ENCODE results near the gene DNAJC7. TPM values are rescaled to one million over a fixed set of nuclear protein-coding genes. Genes with fewer than 3 reads are reported as not detected.
A peak's percentile ranks its signal among the peaks of the same experiment; 100 is the strongest.

Gene DNAJC7
- polyA plus RNA-seq, 4 donors = 97.1 to 168 (median 148) TPM

DNA sequence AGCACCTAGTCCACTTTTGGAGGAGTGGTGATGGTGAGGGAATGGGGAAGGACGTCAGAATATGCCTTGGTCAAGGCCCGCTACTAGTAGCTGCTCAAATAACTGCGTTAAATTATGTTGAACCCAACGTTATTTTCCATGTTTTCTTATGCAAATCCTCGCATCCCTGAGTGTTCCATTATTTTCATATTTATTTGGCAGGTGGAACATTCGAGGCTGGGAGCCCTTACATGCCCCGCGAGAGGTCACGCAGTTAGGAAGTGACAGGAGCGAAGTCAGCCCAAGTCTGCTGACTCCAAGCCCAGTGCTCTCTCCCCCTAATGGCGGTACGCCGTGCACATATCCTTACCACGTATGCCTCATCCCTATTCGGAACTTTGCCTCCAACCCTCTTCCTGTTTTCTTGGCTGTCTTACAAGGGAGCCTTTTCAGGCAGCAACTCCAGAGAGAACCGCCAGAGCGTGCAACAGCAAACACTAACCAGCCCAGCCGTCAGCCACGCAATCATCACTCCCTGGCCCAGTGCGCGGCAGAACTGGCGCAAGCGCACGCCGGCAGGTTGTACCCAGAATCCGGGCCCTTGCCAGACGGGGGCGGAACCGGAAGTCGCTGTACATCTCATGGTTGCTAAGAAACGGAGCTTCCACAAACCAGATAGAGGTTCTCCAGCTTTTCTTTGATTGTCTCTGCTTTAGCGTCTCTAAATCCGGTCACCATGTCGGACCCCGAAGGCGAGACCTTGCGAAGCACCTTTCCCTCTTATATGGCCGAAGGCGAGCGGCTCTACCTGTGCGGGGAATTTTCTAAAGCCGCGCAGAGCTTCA is 87.0 kb downstream of the DNAJC7 start, which contains the start of gene ODAD4:
ODAD4 (plus strand) TSS at position 609 of the 824 bp plus-strand sequence; CDS start at position 716, 107 bp downstream.
- DNase-seq (ENCODE audit: low read depth in 4 of 4, low spot score in 3 of 4) = peak; percentile 85 to 90 (median 89)

GRCh38 chr17:41928693-41929251 is 88.5 kb downstream of the DNAJC7 start:
- DNase-seq (ENCODE audit: low read depth in 4 of 4, low spot score in 3 of 4) = no peak

Other genes with a start within 250 kb of the DNAJC7 start
- gene JUP, start 230.7 kb downstream of the DNAJC7 start, polyA plus RNA-seq (ENCODE audit: insufficient read length in 4 of 4) = 100 to 1,000 TPM in 3 of 4 donors, 10 to 100 TPM in 1; 74.9 to 239 (median 187) TPM
- 10 to 100 TPM; 33.9 to 49.4 (median 39.8) TPM for gene P3H4, start 205.5 kb downstream of the DNAJC7 start, polyA plus RNA-seq (ENCODE audit: insufficient read length in 4 of 4)
- gene FKBP10, start 204.4 kb downstream of the DNAJC7 start, polyA plus RNA-seq (ENCODE audit: insufficient read length in 4 of 4) = 100 to 1,000 TPM; 141 to 260 (median 161) TPM
- gene NT5C3B, start 181.2 kb downstream of the DNAJC7 start, polyA plus RNA-seq (ENCODE audit: insufficient read length in 4 of 4) = 100 to 1,000 TPM in 1 of 4 donors, 10 to 100 TPM in 3; 72.3 to 118 (median 91.4) TPM
- gene KLHL10, start 179.6 kb downstream of the DNAJC7 start, polyA plus RNA-seq (ENCODE audit: insufficient read length in 4 of 4) = under 1 TPM; 0.16 to 0.34 (median 0.26) TPM
- gene KLHL11, start 152.0 kb downstream of the DNAJC7 start, polyA plus RNA-seq (ENCODE audit: insufficient read length in 4 of 4) = 10 to 100 TPM in 1 of 4 donors, 1 to 10 TPM in 3; 6.7 to 10.9 (median 9.3) TPM
- gene ACLY, start 98.5 kb downstream of the DNAJC7 start, polyA plus RNA-seq (ENCODE audit: insufficient read length in 4 of 4) = 10 to 100 TPM; 79.7 to 90.8 (median 86.2) TPM
- gene ODAD4, start 86.8 kb downstream of the DNAJC7 start, polyA plus RNA-seq (ENCODE audit: insufficient read length in 4 of 4) = 1 to 10 TPM; 2.0 to 7.5 (median 6.8) TPM
- gene CNP, start 50.6 kb downstream of the DNAJC7 start, polyA plus RNA-seq (ENCODE audit: insufficient read length in 4 of 4) = 10 to 100 TPM; 55.9 to 72.1 (median 60.9) TPM
- 10 to 100 TPM; 39.3 to 52.2 (median 48.7) TPM for gene NKIRAS2, start 2.7 kb upstream of the DNAJC7 start, polyA plus RNA-seq (ENCODE audit: insufficient read length in 4 of 4)
- gene C17orf113, start 33.2 kb upstream of the DNAJC7 start, polyA plus RNA-seq (ENCODE audit: insufficient read length in 4 of 4) = 1 to 10 TPM; 3.1 to 6.0 (median 3.3) TPM
- 1 to 10 TPM; 5.1 to 9.3 (median 6.2) TPM for gene ZNF385C, start 81.0 kb upstream of the DNAJC7 start, polyA plus RNA-seq (ENCODE audit: insufficient read length in 4 of 4)
- gene DHX58, start 95.3 kb upstream of the DNAJC7 start, polyA plus RNA-seq (ENCODE audit: insufficient read length in 4 of 4) = 10 to 100 TPM in 1 of 4 donors, 1 to 10 TPM in 3; 7.7 to 12.0 (median 8.4) TPM
- gene KAT2A, start 103.9 kb upstream of the DNAJC7 start, polyA plus RNA-seq (ENCODE audit: insufficient read length in 4 of 4) = 10 to 100 TPM; 42.1 to 88.4 (median 57.0) TPM
- gene HSPB9, start 105.4 kb upstream of the DNAJC7 start, polyA plus RNA-seq (ENCODE audit: insufficient read length in 4 of 4) = under 1 TPM in 3 of 4 donors, not detected in 1; 0.16 to 0.27 (median 0.23) TPM
- 100 to 1,000 TPM; 105 to 150 (median 127) TPM for gene RAB5C, start 137.6 kb upstream of the DNAJC7 start, polyA plus RNA-seq (ENCODE audit: insufficient read length in 4 of 4)
- gene KCNH4, start 163.7 kb upstream of the DNAJC7 start, polyA plus RNA-seq (ENCODE audit: insufficient read length in 4 of 4) = under 1 TPM; 0.04 to 0.06 (median 0.04) TPM
- not detected for gene HCRT, start 168.0 kb upstream of the DNAJC7 start, polyA plus RNA-seq (ENCODE audit: insufficient read length in 4 of 4)
- 10 to 100 TPM in 3 of 4 donors, 1 to 10 TPM in 1; 7.6 to 22.3 (median 15.8) TPM for gene GHDC, start 177.1 kb upstream of the DNAJC7 start, polyA plus RNA-seq (ENCODE audit: insufficient read length in 4 of 4)